Iris pigment epithelial cell (primary cell): ENCODE results near the gene IGF2BP1.
"Not testable (repeated sequence)": the region's sequence is repeated elsewhere in the genome, so short reads cannot be mapped to it uniquely, and the experiment has no call there.

Experiments
- DNase-seq: peaks from one replicate; pipeline ENCODE4 v3.0.0-alpha.2; 2011; ENCODE audit warnings: low read depth

IGF2BP1 gene

GRCh38 chr17:49054342-49055092, 57.3 kb downstream of the IGF2BP1 start:
- DNase-seq: no peak

GRCh38 chr17:49055181-49055927, 58.2 kb downstream of the IGF2BP1 start:
- DNase-seq: no peak

GRCh38 chr17:49061524-49061943, 64.3 kb downstream of the IGF2BP1 start:
- DNase-seq: peak; percentile 31

- DNase-seq: peak; percentile 14
Observed at GRCh38 chr17:49063652-49064051, 66.5 kb downstream of the IGF2BP1 start.

- no peak for DNase-seq
Observed at GRCh38 chr17:49067163-49067562, 70.0 kb downstream of the IGF2BP1 start.

GRCh38 chr17:49069585-49070273, 72.5 kb downstream of the IGF2BP1 start:
- DNase-seq: peak; percentile 68

- DNase-seq: peak; percentile 66
Observed at GRCh38 chr17:49071106-49071505, 73.9 kb downstream of the IGF2BP1 start.

GRCh38 chr17:49074851-49075540, 77.8 kb downstream of the IGF2BP1 start:
- no peak for DNase-seq

GRCh38 chr17:49076573-49077384, 79.6 kb downstream of the IGF2BP1 start:
- DNase-seq: peak; percentile 93

GRCh38 chr17:49078248-49078647, 81.1 kb downstream of the IGF2BP1 start:
- no peak for DNase-seq

GRCh38 chr17:49079840-49080663, 82.9 kb downstream of the IGF2BP1 start:
- no peak for DNase-seq

GRCh38 chr17:49082231-49082630, 85.0 kb downstream of the IGF2BP1 start:
- no peak for DNase-seq

- DNase-seq: not testable (repeated sequence)
Observed at GRCh38 chr17:49085046-49085445, 87.9 kb downstream of the IGF2BP1 start.

GRCh38 chr17:49085565-49086315, 88.6 kb downstream of the IGF2BP1 start:
- no peak for DNase-seq

GRCh38 chr17:49086316-49086605, 89.1 kb downstream of the IGF2BP1 start:
- DNase-seq: no peak

- no peak for DNase-seq
Observed at GRCh38 chr17:49086649-49087048, 89.5 kb downstream of the IGF2BP1 start.

- DNase-seq: no peak
Observed at GRCh38 chr17:49089094-49089493, 91.9 kb downstream of the IGF2BP1 start.

- no peak for DNase-seq
Observed at GRCh38 chr17:49090878-49091594, 93.9 kb downstream of the IGF2BP1 start.

GRCh38 chr17:49093131-49093530, 95.9 kb downstream of the IGF2BP1 start:
- DNase-seq: no peak
